Liver (tissue), 9 donors: Measurements from ENCODE around the gene DPPA4. TPM values are rescaled to one million over a fixed set of nuclear protein-coding genes. Genes with fewer than 3 reads are reported as not detected.

ENCODE experiments used
- DNase-seq: peaks from one replicate; pipeline ENCODE4 v3.0.0-alpha.2; 2017; ENCODE audit warnings: low spot score
- H3K27ac ChIP-seq, 2 donors: one replicate each; pipeline ENCODE4 v1.7.0; 2013; ENCODE audit warnings: inconsistent platforms in 2 of 2, low read length in 2 of 2, control low read depth in 1 of 2, low read depth in 1 of 2, mild to moderate bottlenecking in 1 of 2
- H3K27me3 ChIP-seq, 4 donors: one replicate each; pipeline versions ENCODE4 v1.6.1 to v1.7.0; 2013; ENCODE audit warnings: low read length in 3 of 4, inconsistent platforms in 1 of 4, mild to moderate bottlenecking in 1 of 4, moderate library complexity in 1 of 4; ENCODE audit not compliant: control insufficient read depth in 4 of 4, insufficient read depth in 4 of 4
- H3K36me3 ChIP-seq, 4 donors: one replicate each; pipeline versions ENCODE4 v1.6.1 to v1.7.0; 2013; ENCODE audit warnings: low read length in 3 of 4, mild to moderate bottlenecking in 3 of 4, low read depth in 1 of 4, moderate library complexity in 1 of 4; ENCODE audit not compliant: control insufficient read depth in 4 of 4, insufficient read depth in 3 of 4
- H3K4me1 ChIP-seq, 4 donors: one replicate each; pipeline versions ENCODE4 v1.6.1 to v1.7.0; 2013; ENCODE audit warnings: low read length in 3 of 4, mild to moderate bottlenecking in 3 of 4, moderate library complexity in 1 of 4; ENCODE audit not compliant: control insufficient read depth in 4 of 4, insufficient read depth in 4 of 4
- H3K4me3 ChIP-seq, 3 donors: one replicate each; pipeline versions ENCODE4 v1.6.1 to v1.7.0; 2013; ENCODE audit warnings: low read length in 3 of 3, control low read depth in 1 of 3, low read depth in 1 of 3, mild to moderate bottlenecking in 1 of 3
- H3K9ac ChIP-seq, 2 donors: one replicate each; pipeline ENCODE4 v1.7.0; 2013; ENCODE audit warnings: low read length in 2 of 2, mild to moderate bottlenecking in 2 of 2, moderate library complexity in 2 of 2, control low read depth in 1 of 2, low read depth in 1 of 2
- H3K9me3 ChIP-seq, 4 donors: one replicate each; pipeline versions ENCODE4 v1.6.1 to v1.7.0; 2013; ENCODE audit warnings: low read length in 3 of 4; ENCODE audit not compliant: control insufficient read depth in 4 of 4
- EGR1 ChIP-seq, 2 donors: IDR thresholded peaks; 2 replicates each; pipeline ENCODE4 v1.6.1; 2016 to 2018; ENCODE audit warnings: antibody characterized with exemption in 2 of 2, low read depth in 2 of 2
- FOXA1 ChIP-seq: IDR thresholded peaks from 2 replicates; pipeline ENCODE4 v1.6.1; 2016; ENCODE audit warnings: antibody characterized with exemption
- FOXA2 ChIP-seq: IDR thresholded peaks from 2 replicates; pipeline ENCODE4 v1.6.1; 2016; ENCODE audit warnings: antibody characterized with exemption
- GABPA ChIP-seq, 2 donors: IDR thresholded peaks in 1 of 2; conservative IDR thresholded peaks in 1 of 2; 2 replicates each; pipeline ENCODE4 v1.6.1; 2016; ENCODE audit warnings: antibody characterized with exemption in 2 of 2, mild to moderate bottlenecking in 1 of 2, moderate library complexity in 1 of 2
- HNF4A ChIP-seq, 2 donors: conservative IDR thresholded peaks; 2 replicates each; pipeline ENCODE4 v1.6.1; 2016; ENCODE audit warnings: antibody characterized with exemption in 2 of 2, mild to moderate bottlenecking in 2 of 2
- HNF4G ChIP-seq: IDR thresholded peaks from 2 replicates; pipeline ENCODE4 v1.6.1; 2016; ENCODE audit warnings: antibody characterized with exemption
- JUND ChIP-seq, 2 donors: IDR thresholded peaks; 2 replicates each; pipeline ENCODE4 v1.6.1; 2016; ENCODE audit warnings: antibody characterized with exemption in 2 of 2
- MAX ChIP-seq: IDR thresholded peaks from 2 replicates; pipeline ENCODE4 v1.6.1; 2016; ENCODE audit warnings: antibody characterized with exemption
- NR2F2 ChIP-seq: IDR thresholded peaks from 2 replicates; pipeline ENCODE4 v1.6.1; 2016; ENCODE audit warnings: antibody characterized with exemption
- RAD21 ChIP-seq, 2 donors: IDR thresholded peaks; 2 replicates each; pipeline ENCODE4 v1.6.1; 2016; ENCODE audit warnings: antibody characterized with exemption in 2 of 2, mild to moderate bottlenecking in 2 of 2
- REST ChIP-seq: IDR thresholded peaks from 2 replicates; pipeline ENCODE4 v1.6.1; 2016; ENCODE audit warnings: antibody characterized with exemption, mild to moderate bottlenecking
- RXRA ChIP-seq, 2 donors: IDR thresholded peaks; 2 replicates each; pipeline ENCODE4 v1.6.1; 2017 to 2018; ENCODE audit warnings: antibody characterized with exemption in 2 of 2, mild to moderate bottlenecking in 1 of 2
- SP1 ChIP-seq: IDR thresholded peaks from 2 replicates; pipeline ENCODE4 v1.6.1; 2018; ENCODE audit warnings: antibody characterized with exemption, mild to moderate bottlenecking
- TAF1 ChIP-seq: conservative IDR thresholded peaks from 2 replicates; pipeline ENCODE4 v1.6.1; 2016; ENCODE audit warnings: antibody characterized with exemption, mild to moderate bottlenecking
- YY1 ChIP-seq: IDR thresholded peaks from 2 replicates; pipeline ENCODE4 v1.6.1; 2016; ENCODE audit warnings: antibody characterized with exemption, mild to moderate bottlenecking
- WGBS: extraction: QIAGEN DNeasy Blood & Tissue Kit; methylation state at CpG from one replicate; pipeline ENCODE4 v1.1.7; 2013; 5-methylcytosine and 5-hydroxymethylcytosine counted together
- polyA plus RNA-seq, 2 donors: library from polyadenylated mRNA; stranded (reverse) in 1 of 2; unstranded in 1 of 2; fragments of 200-250 nt in 1 of 2; fragments of >200 nt in 1 of 2; fragmentation: Nextera tagmentation in 1 of 2; extraction: Ambion mirVana in 1 of 2; gene quantifications; one replicate each; pipeline versions ENCODE4 v1.2.1 to v1.2.3, GENCODE V29; 2013 to 2015
- total RNA-seq, 2 donors: library from RNA; depleted of rRNA; stranded (reverse); fragments of >200 nt; gene quantifications; one replicate each; pipeline ENCODE4 v1.2.3, GENCODE V29; 2014
- TF ChIP-seq, protein P1 (sequence below): IDR thresholded peaks from 2 replicates; pipeline ENCODE4 v1.6.1; 2016; ENCODE audit warnings: antibody characterized with exemption
- TF ChIP-seq, protein P2 (sequence below): fragments of 150-350 bp; IDR thresholded peaks from 2 replicates; pipeline ENCODE4 v1.5.1; 2017; ENCODE audit warnings: improper control_type of control experiment, low read depth, low read length; ENCODE audit not compliant: missing input control
- TF ChIP-seq, protein P3 (sequence below): IDR thresholded peaks from 2 replicates; pipeline ENCODE4 v1.6.1; 2016; ENCODE audit warnings: antibody characterized with exemption
- donor health status: healthy.
- donor health status: healthy.
- donor health status: healthy.
- donor health status: healthy.
- donor health status: healthy.

The DPPA4 gene
- total and polyA plus RNA-seq, 4 donors: 0.12 to 3.1 (median 0.28) TPM

DNA sequence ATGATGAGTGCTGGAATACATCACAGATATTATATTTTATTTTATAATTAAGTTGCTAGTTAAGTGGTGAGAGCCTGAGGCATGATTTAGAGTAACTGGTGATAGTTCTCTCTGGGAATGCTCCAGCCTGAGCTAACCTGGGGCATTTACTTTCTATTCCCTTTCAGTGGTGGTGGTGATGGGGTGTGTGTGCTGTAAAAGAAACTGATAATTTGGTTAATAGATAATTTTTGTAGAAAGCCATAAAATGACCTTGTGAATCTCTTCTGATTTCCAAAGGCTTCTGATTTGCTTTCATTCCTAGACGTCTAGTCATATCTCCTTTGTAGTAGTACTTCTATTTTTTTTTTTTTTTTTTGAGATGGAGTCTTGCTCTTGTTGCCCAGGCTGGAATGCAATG lies 46.8 kb upstream of the DPPA4 start:
- no peak overlapping the region for H3K27ac ChIP-seq
- H3K9me3 ChIP-seq: no peaks in the 10 kb centered on the region
- no peaks in the 10 kb centered on the region for H3K36me3 ChIP-seq
- DNase-seq: no peak
- H3K4me1 ChIP-seq: peaks cover 0 to 22% (median 16%) of the 10 kb centered on the region in 4 donors
- WGBS: 24% methylated on average over 1 of the region's 1 CpG
- H3K9ac ChIP-seq: no peak overlapping the region
- no peaks in the 10 kb centered on the region for H3K27me3 ChIP-seq
- no peak overlapping the region for H3K4me3 ChIP-seq
- TF ChIP-seq TAF1 (no peak), REST (no peak), FOXA2 (no peak), JUND (IDR thresholded peaks at IDR 0.05) (no peak), HNF4A (conservative IDR thresholded peaks at IDR 0.05) (no peak), EGR1 (IDR thresholded peaks at IDR 0.05; ENCODE audit: low read depth in 2 of 2) (no peak), SP1 (no peak), HNF4G (no peak)
- TF ChIP-seq, protein P1, sequence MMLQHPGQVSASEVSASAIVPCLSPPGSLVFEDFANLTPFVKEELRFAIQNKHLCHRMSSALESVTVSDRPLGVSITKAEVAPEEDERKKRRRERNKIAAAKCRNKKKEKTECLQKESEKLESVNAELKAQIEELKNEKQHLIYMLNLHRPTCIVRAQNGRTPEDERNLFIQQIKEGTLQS: no peak

DNA sequence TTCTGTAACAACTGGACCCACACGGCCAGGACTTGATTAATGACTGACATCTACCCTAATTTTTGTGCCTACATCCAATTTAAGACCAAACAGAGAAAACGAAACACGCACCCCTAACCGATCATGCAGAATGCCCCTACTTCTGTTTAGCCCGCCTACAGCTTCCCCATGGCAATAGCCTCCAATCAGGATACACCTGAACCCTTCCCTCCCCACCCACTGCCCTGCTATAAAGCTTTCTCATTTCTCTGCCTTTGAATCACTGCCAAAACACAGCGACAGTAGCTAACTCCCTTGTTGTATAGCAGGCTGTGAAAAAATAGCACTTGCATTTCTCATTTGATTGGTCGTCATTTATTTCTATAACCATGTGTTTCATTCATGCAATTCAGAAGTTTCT lies 45.2 kb upstream of the DPPA4 start:
- peaks cover 0 to 22% (median 16%) of the 10 kb centered on the region in 4 donors for H3K4me1 ChIP-seq
- TF ChIP-seq RAD21 (IDR thresholded peaks at IDR 0.05): no peak
- TF ChIP-seq RXRA (IDR thresholded peaks at IDR 0.05): no peak
- TF ChIP-seq, protein P2, sequence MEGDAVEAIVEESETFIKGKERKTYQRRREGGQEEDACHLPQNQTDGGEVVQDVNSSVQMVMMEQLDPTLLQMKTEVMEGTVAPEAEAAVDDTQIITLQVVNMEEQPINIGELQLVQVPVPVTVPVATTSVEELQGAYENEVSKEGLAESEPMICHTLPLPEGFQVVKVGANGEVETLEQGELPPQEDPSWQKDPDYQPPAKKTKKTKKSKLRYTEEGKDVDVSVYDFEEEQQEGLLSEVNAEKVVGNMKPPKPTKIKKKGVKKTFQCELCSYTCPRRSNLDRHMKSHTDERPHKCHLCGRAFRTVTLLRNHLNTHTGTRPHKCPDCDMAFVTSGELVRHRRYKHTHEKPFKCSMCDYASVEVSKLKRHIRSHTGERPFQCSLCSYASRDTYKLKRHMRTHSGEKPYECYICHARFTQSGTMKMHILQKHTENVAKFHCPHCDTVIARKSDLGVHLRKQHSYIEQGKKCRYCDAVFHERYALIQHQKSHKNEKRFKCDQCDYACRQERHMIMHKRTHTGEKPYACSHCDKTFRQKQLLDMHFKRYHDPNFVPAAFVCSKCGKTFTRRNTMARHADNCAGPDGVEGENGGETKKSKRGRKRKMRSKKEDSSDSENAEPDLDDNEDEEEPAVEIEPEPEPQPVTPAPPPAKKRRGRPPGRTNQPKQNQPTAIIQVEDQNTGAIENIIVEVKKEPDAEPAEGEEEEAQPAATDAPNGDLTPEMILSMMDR: no peak
- TF ChIP-seq, protein P3, sequence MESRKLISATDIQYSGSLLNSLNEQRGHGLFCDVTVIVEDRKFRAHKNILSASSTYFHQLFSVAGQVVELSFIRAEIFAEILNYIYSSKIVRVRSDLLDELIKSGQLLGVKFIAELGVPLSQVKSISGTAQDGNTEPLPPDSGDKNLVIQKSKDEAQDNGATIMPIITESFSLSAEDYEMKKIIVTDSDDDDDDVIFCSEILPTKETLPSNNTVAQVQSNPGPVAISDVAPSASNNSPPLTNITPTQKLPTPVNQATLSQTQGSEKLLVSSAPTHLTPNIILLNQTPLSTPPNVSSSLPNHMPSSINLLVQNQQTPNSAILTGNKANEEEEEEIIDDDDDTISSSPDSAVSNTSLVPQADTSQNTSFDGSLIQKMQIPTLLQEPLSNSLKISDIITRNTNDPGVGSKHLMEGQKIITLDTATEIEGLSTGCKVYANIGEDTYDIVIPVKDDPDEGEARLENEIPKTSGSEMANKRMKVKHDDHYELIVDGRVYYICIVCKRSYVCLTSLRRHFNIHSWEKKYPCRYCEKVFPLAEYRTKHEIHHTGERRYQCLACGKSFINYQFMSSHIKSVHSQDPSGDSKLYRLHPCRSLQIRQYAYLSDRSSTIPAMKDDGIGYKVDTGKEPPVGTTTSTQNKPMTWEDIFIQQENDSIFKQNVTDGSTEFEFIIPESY: no peak
- TF ChIP-seq MAX: no peak
- TF ChIP-seq HNF4A (conservative IDR thresholded peaks at IDR 0.05): no peak
- TF ChIP-seq, protein P1: no peak
- no peak for TF ChIP-seq GABPA (IDR thresholded peaks at IDR 0.05 in 1 of 2, conservative IDR thresholded peaks at IDR 0.05 in 1 of 2)
- no peak for TF ChIP-seq YY1
- TF ChIP-seq EGR1 (IDR thresholded peaks at IDR 0.05; ENCODE audit: low read depth in 2 of 2): no peak
- TF ChIP-seq REST: no peak
- no peak for TF ChIP-seq NR2F2
- TF ChIP-seq FOXA1: no peak
- no peak for TF ChIP-seq SP1
- TF ChIP-seq HNF4G: no peak
- no peak for TF ChIP-seq TAF1
- no peak for TF ChIP-seq FOXA2
- TF ChIP-seq JUND (IDR thresholded peaks at IDR 0.05): no peak
- DNase-seq: no peak

More for the DNA sequence above, 45.2 kb upstream of the DPPA4 start:
- Histone ChIP-seq H3K9me3 (no peaks in the 10 kb centered on the region), H3K9ac (no peak overlapping the region), H3K36me3 (no peaks in the 10 kb centered on the region), H3K27ac (no peak overlapping the region), H3K4me3 (no peak overlapping the region), H3K27me3 (no peaks in the 10 kb centered on the region)
- WGBS: 67% methylated on average over 7 of the region's 7 CpGs
